GM18505 (cell line): ENCODE measurements around the gene SPAG8.

Experiments used
- ATAC-seq: cut with Tn5 transposase; IDR thresholded peaks from one replicate; pipeline ENCODE4 v1.9.1; 2021; ENCODE audit not compliant: unreplicated experiment
- POLR2A ChIP-seq: IDR thresholded peaks from 4 replicates; pipeline ENCODE4 v1.6.1; 2011; ENCODE audit warnings: borderline replicate concordance; ENCODE audit not compliant: insufficient read depth, insufficient read length; ENCODE audit errors: extremely low read depth

The SPAG8 gene

GRCh38 chr9:35831040-35831439 is 19.0 kb upstream of the SPAG8 start:
- TF ChIP-seq POLR2A, result no peak
- ATAC-seq, result no peak

GRCh38 chr9:35829764-35830096 is 17.7 kb upstream of the SPAG8 start:
- no peak for TF ChIP-seq POLR2A
- ATAC-seq, result no peak

- peak; percentile 7 for TF ChIP-seq POLR2A
- ATAC-seq, result peak; percentile 62
Observed at GRCh38 chr9:35829084-35829763, 17.2 kb upstream of the SPAG8 start, which contains the start of gene TMEM8B. Gene TMEM8B, plus strand, starts transcription at chr9:35829228. Its CDS starts 220 bp downstream, at chr9:35829448.

- no peak for ATAC-seq
- no peak for TF ChIP-seq POLR2A
Observed at GRCh38 chr9:35828716-35829083, 16.6 kb upstream of the SPAG8 start, which contains the start of gene FAM221B. Gene FAM221B, minus strand, starts transcription at chr9:35828732. Its CDS starts 2,571 bp downstream, at chr9:35826161.

GRCh38 chr9:35827486-35827885 is 15.4 kb upstream of the SPAG8 start:
- no peak for ATAC-seq
- TF ChIP-seq POLR2A, result no peak

GRCh38 chr9:35826071-35826701 is 14.1 kb upstream of the SPAG8 start:
- TF ChIP-seq POLR2A, result no peak
- ATAC-seq, result peak; percentile 41

- no peak for TF ChIP-seq POLR2A
- ATAC-seq, result no peak
Observed at GRCh38 chr9:35822926-35823325, 10.9 kb upstream of the SPAG8 start.

- no peak for TF ChIP-seq POLR2A
- no peak for ATAC-seq
Observed at GRCh38 chr9:35820076-35820475, 8.0 kb upstream of the SPAG8 start.

- TF ChIP-seq POLR2A, result no peak
Observed at GRCh38 chr9:35818341-35818740, 6.3 kb upstream of the SPAG8 start.

GRCh38 chr9:35816708-35817107 is 4.6 kb upstream of the SPAG8 start:
- TF ChIP-seq POLR2A, result no peak

More at GRCh38 chr9:35818341-35818740, 6.3 kb upstream of the SPAG8 start:
- no peak for ATAC-seq

GRCh38 chr9:35814841-35815543 is 2.9 kb upstream of the SPAG8 start, which contains the start of gene HINT2:
Gene HINT2, minus strand, starts transcription at chr9:35815042. Its CDS starts 63 bp downstream, at chr9:35814979.
- peak; percentile 68 for ATAC-seq
- TF ChIP-seq POLR2A, result peak; percentile 93

More at GRCh38 chr9:35816708-35817107, 4.6 kb upstream of the SPAG8 start:
- no peak for ATAC-seq

GRCh38 chr9:35814106-35814840 is 2.2 kb upstream of the SPAG8 start:
- TF ChIP-seq POLR2A, result no peak
- peak; percentile 17 for ATAC-seq
